GM21360 (cell line): ENCODE results near the gene TP53I3.
"Not testable (repeated sequence)": the region's sequence is repeated elsewhere in the genome, so short reads cannot be mapped to it uniquely, and the experiment has no call there.

Experiments used
- ATAC-seq: cut with Tn5 transposase; IDR thresholded peaks from one replicate; pipeline ENCODE4 v1.9.1; 2021; ENCODE audit warnings: mild to moderate bottlenecking, moderate library complexity; ENCODE audit not compliant: unreplicated experiment

The TP53I3 gene

GRCh38 chr2:24101992-24102391 lies 17.4 kb upstream of the TP53I3 start:
- no peak for ATAC-seq

- not testable (repeated sequence) for ATAC-seq
These were observed 16.1 kb upstream of the TP53I3 start for GRCh38 chr2:24100732-24101131.

- ATAC-seq, result not testable (repeated sequence)
These were observed 10.6 kb upstream of the TP53I3 start for GRCh38 chr2:24095171-24095677.

- not testable (repeated sequence) for ATAC-seq
These were observed 8.6 kb upstream of the TP53I3 start for GRCh38 chr2:24093270-24093669.

- no peak for ATAC-seq
These were observed 4.3 kb upstream of the TP53I3 start for GRCh38 chr2:24088821-24089359.

GRCh38 chr2:24087032-24087431 lies 2.4 kb upstream of the TP53I3 start:
- no peak for ATAC-seq

- no peak for ATAC-seq
These were observed 1.6 kb upstream of the TP53I3 start for GRCh38 chr2:24086241-24086640.

- no peak for ATAC-seq
These were observed 511 bp upstream of the TP53I3 start for GRCh38 chr2:24085200-24085489.

- peak; percentile 75 for ATAC-seq
These were observed 858 bp downstream of the TP53I3 start for GRCh38 chr2:24083567-24084385.

GRCh38 chr2:24082787-24083566 lies 1.7 kb downstream of the TP53I3 start:
- ATAC-seq, result no peak

- no peak for ATAC-seq
These were observed 3.9 kb downstream of the TP53I3 start for GRCh38 chr2:24080701-24081100.

GRCh38 chr2:24077879-24078278 lies 6.8 kb downstream of the TP53I3 start:
- no peak for ATAC-seq

- no peak for ATAC-seq
These were observed 7.1 kb downstream of the TP53I3 start for GRCh38 chr2:24077535-24077877.

GRCh38 chr2:24076849-24077534 lies 7.6 kb downstream of the TP53I3 start:
- ATAC-seq, result no peak

- peak; percentile 94 for ATAC-seq
These were observed 8.5 kb downstream of the TP53I3 start, which contains the start of gene SF3B6 for GRCh38 chr2:24075915-24076848. SF3B6 (minus strand) TSS chr2:24076326; CDS start chr2:24076229, 97 bp downstream.

GRCh38 chr2:24075259-24075658 lies 9.4 kb downstream of the TP53I3 start:
- no peak for ATAC-seq

GRCh38 chr2:24073816-24074215 lies 10.8 kb downstream of the TP53I3 start:
- no peak for ATAC-seq

GRCh38 chr2:24072259-24072658 lies 12.4 kb downstream of the TP53I3 start:
- ATAC-seq, result no peak

GRCh38 chr2:24065341-24065740 lies 19.3 kb downstream of the TP53I3 start:
- no peak for ATAC-seq
